ENCODE measurements around the gene NUBP2. TPM values are rescaled to one million over a fixed set of nuclear protein-coding genes. Genes with fewer than 3 reads are reported as not detected.

Gene NUBP2
- total RNA-seq, 1 experiment from 2014 or later = 58.1 TPM

DNA sequence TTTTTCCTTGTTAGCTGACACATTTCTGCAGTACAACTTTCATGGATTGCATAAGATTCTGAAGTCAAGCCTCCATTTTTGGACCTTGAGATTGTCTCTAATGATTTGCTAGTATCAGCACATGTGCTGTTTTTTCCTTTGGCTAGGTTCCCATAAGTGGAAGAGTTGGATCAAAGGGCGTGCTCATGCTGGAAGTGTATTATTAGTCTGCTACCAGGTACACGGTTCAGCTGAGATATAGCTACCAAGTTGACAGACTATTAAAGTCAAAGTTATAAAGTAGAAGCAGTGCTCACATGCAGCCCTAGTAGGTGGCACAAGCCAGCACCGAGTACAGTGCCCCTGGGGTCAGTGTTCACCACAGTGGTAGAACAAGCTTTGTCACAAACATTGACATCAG is 47.5 kb downstream of the NUBP2 start:
- in situ Hi-C loops (cut with HindIII; ENCODE audit: low pct_unique_long_range_greater_than_20kb, low sequenced_read_pairs) = no loop called here
- DNase-seq (ENCODE audit: low read depth, low spot score) = no peak

DNA sequence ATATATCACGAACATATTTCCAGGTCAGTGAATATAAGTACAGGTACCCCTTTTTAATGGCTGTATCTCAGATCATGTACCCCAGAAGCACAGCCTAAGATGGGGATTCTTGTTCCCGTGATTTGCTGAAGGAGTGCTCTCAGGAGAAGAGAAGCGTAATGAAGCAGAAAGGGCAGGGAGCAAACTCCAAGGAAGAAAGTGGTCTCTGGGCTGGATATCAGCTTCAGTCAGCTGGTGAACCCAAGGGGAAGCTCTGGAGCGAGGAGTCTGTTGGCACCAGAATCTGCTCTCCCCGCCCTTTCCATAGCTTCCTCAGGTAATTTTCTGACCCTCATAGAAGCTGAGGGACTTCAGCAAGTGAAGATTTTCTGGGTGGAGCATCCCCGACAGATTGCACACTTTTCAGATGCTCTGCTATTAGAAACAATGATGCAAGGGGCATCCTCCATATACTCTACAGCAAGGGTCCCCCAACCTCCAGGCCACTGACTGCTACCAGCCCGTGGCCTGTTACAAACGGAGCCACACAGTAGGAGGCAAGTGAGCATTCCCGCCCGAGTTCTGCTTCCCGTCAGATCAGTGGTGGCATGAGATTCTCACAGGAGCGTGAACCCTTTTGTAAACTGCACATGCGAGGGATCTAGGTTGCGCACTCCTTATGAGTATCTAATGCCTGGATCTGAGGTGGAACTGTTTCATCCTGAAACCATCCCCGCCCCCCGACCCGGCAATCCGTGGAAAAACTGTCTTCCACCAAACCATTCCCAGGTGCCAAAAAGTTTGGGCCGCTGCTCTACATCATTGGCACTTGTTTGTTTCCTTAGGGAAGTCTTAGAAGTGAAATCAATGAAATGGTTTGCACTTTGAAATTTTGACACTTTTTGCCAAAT is 48.7 kb downstream of the NUBP2 start:
- DNase-seq (ENCODE audit: low read depth, low spot score) = no peak
- in situ Hi-C loops (cut with HindIII; ENCODE audit: low pct_unique_long_range_greater_than_20kb, low sequenced_read_pairs) = no loop called here

DNA sequence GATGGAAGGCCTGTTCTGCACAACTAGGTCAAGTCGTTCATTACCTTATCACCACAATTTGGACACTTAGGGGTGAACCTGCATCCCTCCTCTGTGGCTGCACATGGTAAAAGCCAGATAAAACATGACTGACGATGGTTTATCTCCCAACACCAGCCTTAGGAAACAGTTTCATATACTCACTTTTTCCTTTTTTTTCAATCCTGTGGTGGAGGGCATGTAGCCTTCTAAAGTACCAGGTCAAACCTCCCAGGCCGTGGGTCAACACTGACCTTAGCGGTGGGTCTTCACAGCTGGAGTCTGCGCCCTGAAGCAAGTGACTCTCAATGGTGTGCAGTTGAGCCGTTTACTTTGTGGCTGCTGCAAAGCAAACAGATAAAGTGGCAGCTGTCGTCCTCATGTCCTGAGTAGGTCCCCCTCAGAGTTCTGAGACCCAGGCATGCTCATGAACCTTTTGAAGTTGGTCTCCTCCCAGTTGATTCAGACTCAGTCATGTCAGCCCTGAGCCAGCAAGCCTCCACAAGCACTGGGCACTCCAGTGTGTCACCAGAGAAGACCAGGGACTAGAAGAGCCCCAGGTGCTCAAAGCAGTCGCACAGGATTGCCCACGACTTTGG is 50.2 kb downstream of the NUBP2 start:
- no peak for DNase-seq (ENCODE audit: low read depth, low spot score)
- in situ Hi-C loops (cut with HindIII; ENCODE audit: low pct_unique_long_range_greater_than_20kb, low sequenced_read_pairs) = no loop called here

DNA sequence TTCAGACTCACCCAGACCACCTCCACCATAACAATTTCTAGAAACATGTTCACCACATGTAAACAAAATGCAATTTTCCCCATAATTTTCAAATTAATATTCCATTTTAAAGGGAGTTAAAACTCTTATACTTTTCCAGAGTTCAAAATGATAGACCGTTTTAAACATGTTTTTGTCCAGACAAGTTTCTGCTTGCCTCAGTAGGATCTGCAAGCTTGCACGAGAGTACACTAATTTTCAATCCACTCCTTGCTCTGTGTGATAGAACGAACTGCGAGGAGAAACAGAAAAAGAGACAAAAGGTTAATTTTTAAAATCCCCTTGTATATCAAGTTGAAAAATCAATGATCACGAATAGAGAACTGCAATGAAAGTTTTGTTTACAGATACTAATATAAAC is 51.3 kb downstream of the NUBP2 start:
- in situ Hi-C loops (cut with HindIII; ENCODE audit: low pct_unique_long_range_greater_than_20kb, low sequenced_read_pairs) = no loop called here
- DNase-seq (ENCODE audit: low read depth, low spot score) = no peak

Small RNAs within 50 kb of the gene (small RNA-seq; reads per million reads assigned to genes)
- 0.02 to 1.1 reads per million in 2 experiments for gene MIR3177

Other genes starting within 250 kb of the NUBP2 start
- gene TMEM204, start 249.3 kb upstream of the NUBP2 start, total RNA-seq (2014; rRNA removed; shearing (Covaris generic)) = not detected in 2 replicates
- 4.9 and 6.7 TPM in 2 replicates for gene IFT140, start 170.9 kb upstream of the NUBP2 start, total RNA-seq (2014; rRNA removed; shearing (Covaris generic))
- gene CRAMP1, start 170.6 kb upstream of the NUBP2 start, total RNA-seq (2014; rRNA removed; shearing (Covaris generic)) = 4.7 and 5.4 TPM in 2 replicates
- gene JPT2, start 104.7 kb upstream of the NUBP2 start, total RNA-seq (2014; rRNA removed; shearing (Covaris generic)) = 45.5 and 48.5 TPM in 2 replicates
- gene MAPK8IP3, start 76.8 kb upstream of the NUBP2 start, total RNA-seq (2014; rRNA removed; shearing (Covaris generic)) = 19.3 and 20.3 TPM in 2 replicates
- 12.2 and 12.9 TPM in 2 replicates for gene NME3, start 11.4 kb upstream of the NUBP2 start, total RNA-seq (2014; rRNA removed; shearing (Covaris generic))
- gene EME2, start 10.2 kb upstream of the NUBP2 start, total RNA-seq (2014; rRNA removed; shearing (Covaris generic)) = 4.3 and 8.6 TPM in 2 replicates
- 102 TPM in 2 replicates for gene MRPS34, start 9.8 kb upstream of the NUBP2 start, total RNA-seq (2014; rRNA removed; shearing (Covaris generic))
- 12.8 and 13.1 TPM in 2 replicates for gene SPSB3, start 389 bp upstream of the NUBP2 start, total RNA-seq (2014; rRNA removed; shearing (Covaris generic))
- gene IGFALS, start 10.7 kb downstream of the NUBP2 start, total RNA-seq (2014; rRNA removed; shearing (Covaris generic)) = not detected in 2 replicates
- 41.3 and 50.9 TPM in 2 replicates for gene HAGH, start 43.9 kb downstream of the NUBP2 start, total RNA-seq (2014; rRNA removed; shearing (Covaris generic))
- 75.3 and 96.5 TPM in 2 replicates for gene FAHD1, start 44.2 kb downstream of the NUBP2 start, total RNA-seq (2014; rRNA removed; shearing (Covaris generic))
- 0.48 TPM in 1 of 2 replicates, not detected in the other for gene MEIOB, start 89.2 kb downstream of the NUBP2 start, total RNA-seq (2014; rRNA removed; shearing (Covaris generic))
- not detected in 2 replicates for gene HS3ST6, start 135.5 kb downstream of the NUBP2 start, total RNA-seq (2014; rRNA removed; shearing (Covaris generic))
- 17.2 and 23.6 TPM in 2 replicates for gene MSRB1, start 160.2 kb downstream of the NUBP2 start, total RNA-seq (2014; rRNA removed; shearing (Covaris generic))
- not detected in 2 replicates for gene RPL3L, start 171.7 kb downstream of the NUBP2 start, total RNA-seq (2014; rRNA removed; shearing (Covaris generic))
- 234 and 241 TPM in 2 replicates for gene NDUFB10, start 176.6 kb downstream of the NUBP2 start, total RNA-seq (2014; rRNA removed; shearing (Covaris generic))
- 2,672 and 2,687 TPM in 2 replicates for gene RPS2, start 181.9 kb downstream of the NUBP2 start, total RNA-seq (2014; rRNA removed; shearing (Covaris generic))
- gene RNF151, start 183.9 kb downstream of the NUBP2 start, total RNA-seq (2014; rRNA removed; shearing (Covaris generic)) = not detected in 2 replicates
- 26.5 and 27.9 TPM in 2 replicates for gene TBL3, start 189.1 kb downstream of the NUBP2 start, total RNA-seq (2014; rRNA removed; shearing (Covaris generic))
- not detected in 2 replicates for gene NOXO1, start 198.5 kb downstream of the NUBP2 start, total RNA-seq (2014; rRNA removed; shearing (Covaris generic))
- gene GFER, start 201.2 kb downstream of the NUBP2 start, total RNA-seq (2014; rRNA removed; shearing (Covaris generic)) = 29.2 and 33.9 TPM in 2 replicates
- gene SYNGR3, start 207.0 kb downstream of the NUBP2 start, total RNA-seq (2014; rRNA removed; shearing (Covaris generic)) = 0.37 and 1.5 TPM in 2 replicates
- 10.4 and 10.7 TPM in 2 replicates for gene ZNF598, start 226.9 kb downstream of the NUBP2 start, total RNA-seq (2014; rRNA removed; shearing (Covaris generic))
- gene NPW, start 236.8 kb downstream of the NUBP2 start, total RNA-seq (2014; rRNA removed; shearing (Covaris generic)) = 0.55 TPM in 1 of 2 replicates, not detected in the other
- gene NHERF2, start 243.9 kb downstream of the NUBP2 start, total RNA-seq (2014; rRNA removed; shearing (Covaris generic)) = 7.0 and 9.3 TPM in 2 replicates

Data from SK-MEL-5 (cell line).